ENCODE results near the gene LRRC14B. TPM values are rescaled to one million over a fixed set of nuclear protein-coding genes. Genes with fewer than 3 reads are reported as not detected.

The LRRC14B gene
- total RNA-seq, 1 donor from 2014 or later, result not detected

DNA sequence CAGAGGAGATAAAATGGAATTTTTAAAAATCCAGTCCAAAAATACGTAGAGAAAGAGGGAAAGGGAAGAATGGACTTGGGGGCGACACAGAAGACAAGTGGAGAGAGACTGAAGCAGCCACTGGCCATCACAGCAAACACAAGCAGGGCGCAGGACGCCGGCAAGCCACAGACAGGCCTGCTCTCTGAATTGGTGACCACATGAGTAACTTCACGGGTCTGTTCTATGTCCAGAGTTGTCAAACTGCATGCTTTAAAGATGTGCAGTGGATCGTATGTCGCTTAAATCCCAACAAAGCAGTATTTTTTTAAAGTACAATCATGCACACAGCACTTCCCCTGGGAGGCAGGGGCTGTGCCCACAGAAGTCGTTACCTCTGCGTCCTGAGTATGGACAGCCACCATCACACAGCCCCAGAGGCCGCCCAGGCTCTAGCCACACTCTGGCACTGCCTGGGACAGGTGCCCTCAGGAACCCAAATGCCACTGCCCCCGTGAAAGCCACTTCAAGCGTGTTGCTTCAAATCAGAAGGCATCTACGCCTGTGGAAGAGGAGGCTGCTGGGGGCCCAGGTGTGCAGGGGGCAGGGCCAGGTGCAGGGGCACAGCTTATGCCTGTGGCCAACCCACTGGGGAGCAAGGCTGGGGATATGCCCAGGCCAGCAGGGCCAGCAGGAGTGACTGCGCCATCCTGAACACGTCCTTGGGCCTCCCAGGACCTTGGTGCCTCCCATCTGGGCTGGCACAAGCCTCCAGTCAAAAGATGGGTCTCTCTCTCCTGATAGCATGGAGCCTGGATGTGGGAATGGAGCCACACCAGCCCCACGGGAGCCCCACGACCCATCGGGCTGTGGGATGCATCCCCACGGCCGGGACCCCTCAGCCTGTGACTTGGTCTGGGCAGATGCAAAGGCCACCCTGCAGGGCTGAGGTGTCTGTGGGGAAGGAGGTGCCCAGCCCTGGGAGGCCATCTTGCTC lies 5.9 kb upstream of the LRRC14B start:
- Histone ChIP-seq H3F3A (ENCODE audit: low read depth) (no peaks in the 10 kb centered on the region), H4K20me1 (ENCODE audit: low read depth) (peaks cover 16% of the 10 kb centered on the region), H3K9me3 (ENCODE audit: low read depth) (no peaks in the 10 kb centered on the region), H3K4me3 (no peak overlapping the region), H3K27ac (no peak overlapping the region), H3K36me3 (no peaks in the 10 kb centered on the region), H3K79me2 (ENCODE audit: low read depth) (no peaks in the 10 kb centered on the region), H3K4me2 (no peak overlapping the region), H3K4me1 (peaks cover under 1% of the 10 kb centered on the region), H3K9ac (no peak overlapping the region), H3K27me3 (no peaks in the 10 kb centered on the region), H2AFZ (replicated peaks) (no peak overlapping the region)
- peak overlapping the region; percentile 4 for H3K27ac Mint-ChIP-seq
- H3K27me3 Mint-ChIP-seq (ENCODE audit: insufficient read depth, low read depth), result peaks cover 3% of the 10 kb centered on the region
- H3K4me3 Mint-ChIP-seq, result no peak overlapping the region
- no peaks in the 10 kb centered on the region for H3K9me3 Mint-ChIP-seq
- TF ChIP-seq EZH2 (IDR thresholded peaks at IDR 0.05) (no peak), EZH2phosphoT487 (IDR thresholded peaks at IDR 0.05) (no peak)
- TF ChIP-seq, protein P1, sequence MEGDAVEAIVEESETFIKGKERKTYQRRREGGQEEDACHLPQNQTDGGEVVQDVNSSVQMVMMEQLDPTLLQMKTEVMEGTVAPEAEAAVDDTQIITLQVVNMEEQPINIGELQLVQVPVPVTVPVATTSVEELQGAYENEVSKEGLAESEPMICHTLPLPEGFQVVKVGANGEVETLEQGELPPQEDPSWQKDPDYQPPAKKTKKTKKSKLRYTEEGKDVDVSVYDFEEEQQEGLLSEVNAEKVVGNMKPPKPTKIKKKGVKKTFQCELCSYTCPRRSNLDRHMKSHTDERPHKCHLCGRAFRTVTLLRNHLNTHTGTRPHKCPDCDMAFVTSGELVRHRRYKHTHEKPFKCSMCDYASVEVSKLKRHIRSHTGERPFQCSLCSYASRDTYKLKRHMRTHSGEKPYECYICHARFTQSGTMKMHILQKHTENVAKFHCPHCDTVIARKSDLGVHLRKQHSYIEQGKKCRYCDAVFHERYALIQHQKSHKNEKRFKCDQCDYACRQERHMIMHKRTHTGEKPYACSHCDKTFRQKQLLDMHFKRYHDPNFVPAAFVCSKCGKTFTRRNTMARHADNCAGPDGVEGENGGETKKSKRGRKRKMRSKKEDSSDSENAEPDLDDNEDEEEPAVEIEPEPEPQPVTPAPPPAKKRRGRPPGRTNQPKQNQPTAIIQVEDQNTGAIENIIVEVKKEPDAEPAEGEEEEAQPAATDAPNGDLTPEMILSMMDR (IDR thresholded peaks at IDR 0.05), result no peak
- H3K4me1 Mint-ChIP-seq, result peaks cover 16% of the 10 kb centered on the region
- H3K36me3 Mint-ChIP-seq, result peaks cover 12% of the 10 kb centered on the region
- DNase-seq (ENCODE audit: low spot score), result no peak

DNA sequence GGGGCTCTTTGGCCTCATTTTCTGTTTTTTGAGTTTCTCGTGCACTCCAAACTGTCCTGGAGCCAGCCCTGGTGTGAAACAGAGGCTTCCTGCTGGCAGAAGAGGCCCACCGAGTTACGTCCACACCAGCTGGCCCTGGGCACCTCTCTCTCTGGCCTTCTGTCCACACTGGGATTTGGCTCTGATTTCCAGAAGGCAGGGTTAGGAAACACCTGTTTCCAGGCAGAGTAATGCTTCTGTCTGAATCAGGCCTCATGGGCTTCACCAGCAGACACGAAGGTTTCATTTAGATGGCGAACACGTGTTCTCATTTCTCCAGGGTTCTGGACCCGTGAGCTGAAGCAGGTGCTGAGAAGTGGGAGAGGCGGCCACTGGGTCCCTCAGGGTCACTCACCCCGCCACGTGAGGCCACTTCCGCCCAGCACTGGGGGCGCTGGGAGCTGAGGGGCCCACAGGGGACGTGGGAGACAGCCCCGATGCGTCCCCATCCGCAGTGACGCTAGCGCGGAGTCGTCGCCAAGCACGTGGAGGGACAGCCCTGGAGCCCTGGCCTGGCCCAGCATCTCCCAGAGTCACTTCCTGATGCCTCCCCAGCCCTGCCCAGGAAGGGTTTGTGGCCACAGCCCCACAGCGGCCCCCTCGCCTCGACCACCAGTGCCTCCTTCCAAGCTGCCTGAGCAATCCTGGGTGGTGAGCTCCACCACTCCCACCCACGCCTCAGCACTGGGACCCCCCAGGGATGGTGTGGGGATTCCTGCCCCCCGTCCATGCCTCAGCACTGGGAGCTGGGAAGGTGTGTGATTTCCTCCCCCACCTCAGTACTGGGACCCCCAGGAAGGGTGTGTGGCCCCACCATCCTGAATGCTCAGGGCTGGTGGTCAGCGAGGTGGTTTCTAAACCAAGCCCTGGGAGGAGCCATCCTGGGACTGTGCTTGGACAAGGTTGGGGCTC lies 4.9 kb upstream of the LRRC14B start:
- DNase-seq (ENCODE audit: low spot score), result no peak
- Mint-ChIP-seq H3K27me3 (ENCODE audit: insufficient read depth, low read depth) (peaks cover 6% of the 10 kb centered on the region), H3K9me3 (no peaks in the 10 kb centered on the region), H3K36me3 (peaks cover 8% of the 10 kb centered on the region), H3K27ac (no peak overlapping the region), H3K4me1 (peaks cover 12% of the 10 kb centered on the region), H3K4me3 (no peak overlapping the region)
- no peak overlapping the region for H3K4me3 ChIP-seq
- H3K36me3 ChIP-seq, result no peaks in the 10 kb centered on the region
- H3K27me3 ChIP-seq, result no peaks in the 10 kb centered on the region
- no peaks in the 10 kb centered on the region for H3K79me2 ChIP-seq (ENCODE audit: low read depth)
- H2AFZ ChIP-seq (replicated peaks), result no peak overlapping the region
- H3K9ac ChIP-seq, result no peak overlapping the region
- TF ChIP-seq EZH2phosphoT487 (IDR thresholded peaks at IDR 0.05) (no peak), EZH2 (IDR thresholded peaks at IDR 0.05) (no peak)
- TF ChIP-seq, protein P1 (IDR thresholded peaks at IDR 0.05), result no peak
- no peak overlapping the region for H3K4me2 ChIP-seq
- H3K9me3 ChIP-seq (ENCODE audit: low read depth), result no peaks in the 10 kb centered on the region
- no peaks in the 10 kb centered on the region for H3F3A ChIP-seq (ENCODE audit: low read depth)
- peaks cover 16% of the 10 kb centered on the region for H4K20me1 ChIP-seq (ENCODE audit: low read depth)
- no peaks in the 10 kb centered on the region for H3K4me1 ChIP-seq
- H3K27ac ChIP-seq, result no peak overlapping the region

DNA sequence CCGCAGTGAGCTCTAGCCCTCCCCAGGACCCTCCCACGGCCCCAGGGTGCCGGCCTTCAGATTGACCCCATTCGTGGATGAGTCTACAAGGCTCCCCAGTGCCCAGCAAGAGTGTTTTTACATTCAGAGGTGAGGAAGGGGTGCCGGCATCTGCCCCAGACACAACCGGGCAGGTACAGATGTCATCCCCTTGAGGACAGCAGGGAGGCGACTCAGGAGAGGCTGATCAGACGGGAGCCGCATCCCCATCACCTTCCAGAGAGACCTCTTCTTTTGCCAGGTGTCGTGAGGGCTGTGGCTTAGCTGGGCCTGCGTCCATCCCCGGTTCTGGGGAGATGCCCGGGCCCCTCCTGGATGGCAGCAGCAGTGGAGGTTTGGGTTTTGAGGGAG lies 4.3 kb upstream of the LRRC14B start:
- H3K27ac ChIP-seq, result no peak overlapping the region
- Mint-ChIP-seq H3K36me3 (peaks cover 8% of the 10 kb centered on the region), H3K4me3 (no peak overlapping the region), H3K9me3 (no peaks in the 10 kb centered on the region), H3K4me1 (peaks cover 12% of the 10 kb centered on the region), H3K27me3 (ENCODE audit: insufficient read depth, low read depth) (peaks cover 6% of the 10 kb centered on the region), H3K27ac (no peak overlapping the region)
- H3K9ac ChIP-seq, result no peak overlapping the region
- no peak overlapping the region for H3K4me3 ChIP-seq
- H3K9me3 ChIP-seq (ENCODE audit: low read depth), result no peaks in the 10 kb centered on the region
- no peaks in the 10 kb centered on the region for H3K4me1 ChIP-seq
- no peaks in the 10 kb centered on the region for H3F3A ChIP-seq (ENCODE audit: low read depth)
- no peak for DNase-seq (ENCODE audit: low spot score)
- H3K27me3 ChIP-seq, result no peaks in the 10 kb centered on the region
- TF ChIP-seq, protein P1 (IDR thresholded peaks at IDR 0.05), result no peak
- no peak for TF ChIP-seq EZH2 (IDR thresholded peaks at IDR 0.05)
- no peak for TF ChIP-seq EZH2phosphoT487 (IDR thresholded peaks at IDR 0.05)
- H3K79me2 ChIP-seq (ENCODE audit: low read depth), result no peaks in the 10 kb centered on the region
- peaks cover 16% of the 10 kb centered on the region for H4K20me1 ChIP-seq (ENCODE audit: low read depth)
- no peaks in the 10 kb centered on the region for H3K36me3 ChIP-seq
- H3K4me2 ChIP-seq, result no peak overlapping the region
- H2AFZ ChIP-seq (replicated peaks), result no peak overlapping the region

Measured in neural progenitor cell (in vitro differentiated cells).